ENCODE data around the gene SH2D4B.

The SH2D4B gene

GRCh38 chr10:80686734-80687475, 149.2 kb downstream of the SH2D4B start:
- no peak for DNase-seq (ENCODE audit: low read depth)

GRCh38 chr10:80687476-80687789, 149.7 kb downstream of the SH2D4B start:
- no peak for DNase-seq (ENCODE audit: low read depth)

- DNase-seq (ENCODE audit: low read depth): no peak
Observed at GRCh38 chr10:80690434-80690833, 152.7 kb downstream of the SH2D4B start.

- DNase-seq (ENCODE audit: low read depth): no peak
Observed at GRCh38 chr10:80691441-80691840, 153.7 kb downstream of the SH2D4B start.

- no peak for DNase-seq (ENCODE audit: low read depth)
Observed at GRCh38 chr10:80693565-80693964, 155.9 kb downstream of the SH2D4B start.

GRCh38 chr10:80694930-80695329, 157.2 kb downstream of the SH2D4B start:
- no peak for DNase-seq (ENCODE audit: low read depth)
